IPS-NIHi11 (cell line): ENCODE data around the gene WNK2.
A peak's percentile ranks its signal among the peaks of the same experiment; 100 is the strongest.
"Not testable (repeated sequence)": the region's sequence is repeated elsewhere in the genome, so short reads cannot be mapped to it uniquely, and the experiment has no call there.

ENCODE experiments used
- DNase-seq: peaks from one replicate; pipeline ENCODE4 v3.0.0; 2012; ENCODE audit warnings: mixed read lengths, low spot score

WNK2 gene

GRCh38 chr9:93307468-93308157 is 123.7 kb downstream of the WNK2 start:
- DNase-seq = no peak

GRCh38 chr9:93308158-93308602 is 124.2 kb downstream of the WNK2 start:
- no peak for DNase-seq

GRCh38 chr9:93308676-93309075 is 124.7 kb downstream of the WNK2 start:
- no peak for DNase-seq

GRCh38 chr9:93309889-93310425 is 126.0 kb downstream of the WNK2 start:
- DNase-seq = no peak

- no peak for DNase-seq
Observed at GRCh38 chr9:93315118-93315517, 131.2 kb downstream of the WNK2 start.

GRCh38 chr9:93315960-93316359 is 132.0 kb downstream of the WNK2 start:
- DNase-seq = no peak

GRCh38 chr9:93316726-93317494 is 133.0 kb downstream of the WNK2 start:
- DNase-seq = no peak

GRCh38 chr9:93317495-93318094 is 133.7 kb downstream of the WNK2 start:
- DNase-seq = no peak

GRCh38 chr9:93318480-93318879 is 134.5 kb downstream of the WNK2 start:
- DNase-seq = no peak

- no peak for DNase-seq
Observed at GRCh38 chr9:93319301-93319991, 135.5 kb downstream of the WNK2 start.

- no peak for DNase-seq
Observed at GRCh38 chr9:93319992-93320500, 136.1 kb downstream of the WNK2 start.

- no peak for DNase-seq
Observed at GRCh38 chr9:93320591-93321219, 136.8 kb downstream of the WNK2 start.

GRCh38 chr9:93321220-93321610 is 137.3 kb downstream of the WNK2 start:
- DNase-seq = no peak

GRCh38 chr9:93323446-93323954 is 139.6 kb downstream of the WNK2 start:
- not testable (repeated sequence) for DNase-seq

GRCh38 chr9:93324191-93324834 is 140.4 kb downstream of the WNK2 start:
- peak; percentile 41 for DNase-seq

- no peak for DNase-seq
Observed at GRCh38 chr9:93325307-93326035, 141.5 kb downstream of the WNK2 start.

- no peak for DNase-seq
Observed at GRCh38 chr9:93326056-93326455, 142.1 kb downstream of the WNK2 start.

- DNase-seq = no peak
Observed at GRCh38 chr9:93326654-93327053, 142.7 kb downstream of the WNK2 start.

GRCh38 chr9:93329629-93330280 is 145.8 kb downstream of the WNK2 start:
- no peak for DNase-seq

GRCh38 chr9:93332317-93332716 is 148.4 kb downstream of the WNK2 start:
- DNase-seq = no peak
